Tibial artery (tissue), 4 donors: ENCODE results near the gene C2CD4B.

ENCODE experiments used
- DNase-seq, 2 donors: peaks; one replicate each; pipeline ENCODE4 v3.0.0-alpha.2; 2019
- H3K27ac ChIP-seq, 2 donors: fragments of 200-600 bp; sonication (generic) in 1 of 2; 1 replicate in 1 of 2; 2 replicates in 1 of 2; pipeline ENCODE4 v1.5.1; 2018 to 2019; ENCODE audit warnings: mild to moderate bottlenecking in 1 of 2
- H3K27me3 ChIP-seq, 2 donors: fragments of 200-600 bp; sonication (generic) in 1 of 2; one replicate each; pipeline versions ENCODE4 v1.5.1 to v1.6.0; 2016 to 2019
- H3K36me3 ChIP-seq, 3 donors: fragments of 200-600 bp; sonication (generic) in 2 of 3; one replicate each; pipeline ENCODE4 v1.5.1; 2016 to 2019; ENCODE audit warnings: mild to moderate bottlenecking in 2 of 3
- H3K4me1 ChIP-seq, 4 donors: fragments of 200-600 bp; sonication (generic) in 2 of 4; 1 replicate in 3 of 4; 2 replicates in 1 of 4; pipeline ENCODE4 v1.5.1; 2016 to 2019
- H3K4me3 ChIP-seq, 2 donors: fragments of 200-600 bp; sonication (generic) in 1 of 2; 1 replicate in 1 of 2; 2 replicates in 1 of 2; pipeline ENCODE4 v1.5.1; 2018 to 2019; ENCODE audit warnings: mild to moderate bottlenecking in 2 of 2
- H3K9me3 ChIP-seq, 3 donors: fragments of 200-600 bp; sonication (generic) in 1 of 3; one replicate each; pipeline ENCODE4 v1.5.1; 2016 to 2019
- intact Hi-C: fragments of 100-400 bp; cut with DNase I; formaldehyde crosslinking; loops from one replicate; pipeline ENCODE4 v1.15.0; 2023; ENCODE audit warnings: low total_unique reads
- TF ChIP-seq, protein P1 (sequence below), 2 experiments: fragments of 200-600 bp in 1 of 2; fragments of 450-650 bp in 1 of 2; IDR thresholded peaks; one replicate each; pipeline ENCODE4 v1.5.1; 2017 to 2019; ENCODE audit warnings: antibody characterized with exemption in 2 of 2, mild to moderate bottlenecking in 1 of 2, moderate library complexity in 1 of 2

The C2CD4B gene

DNA sequence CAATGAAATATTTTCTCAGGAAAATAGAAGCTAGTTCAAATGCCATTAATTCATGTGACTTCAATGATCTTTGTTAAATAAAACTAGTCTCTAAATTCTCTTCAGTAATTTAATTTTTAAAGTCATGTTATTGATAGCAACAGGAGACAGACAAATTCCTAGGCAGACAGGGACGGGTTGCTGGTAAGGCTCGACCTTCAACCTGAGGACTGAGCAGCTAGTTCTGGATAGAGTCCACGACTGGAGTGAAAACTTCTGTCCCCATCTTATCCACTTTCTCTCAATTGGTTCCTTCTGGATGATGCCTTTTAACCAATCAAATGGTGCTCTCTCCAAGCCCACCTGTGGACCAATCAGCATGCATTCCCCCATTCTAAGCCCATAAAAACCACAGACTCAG, 43.8 kb upstream of the C2CD4B start:
- Histone ChIP-seq H3K27me3 (peaks cover 0 to 4% of the 10 kb centered on the region in 2 donors), H3K4me1 (no peaks in the 10 kb centered on the region), H3K9me3 (peaks cover 0 to 13% (median 0%) of the 10 kb centered on the region in 3 donors), H3K4me3 (no peak overlapping the region), H3K27ac (no peak overlapping the region), H3K36me3 (no peaks in the 10 kb centered on the region)
- intact Hi-C loops: no loop called here
- no peak for DNase-seq
- TF ChIP-seq, protein P1, sequence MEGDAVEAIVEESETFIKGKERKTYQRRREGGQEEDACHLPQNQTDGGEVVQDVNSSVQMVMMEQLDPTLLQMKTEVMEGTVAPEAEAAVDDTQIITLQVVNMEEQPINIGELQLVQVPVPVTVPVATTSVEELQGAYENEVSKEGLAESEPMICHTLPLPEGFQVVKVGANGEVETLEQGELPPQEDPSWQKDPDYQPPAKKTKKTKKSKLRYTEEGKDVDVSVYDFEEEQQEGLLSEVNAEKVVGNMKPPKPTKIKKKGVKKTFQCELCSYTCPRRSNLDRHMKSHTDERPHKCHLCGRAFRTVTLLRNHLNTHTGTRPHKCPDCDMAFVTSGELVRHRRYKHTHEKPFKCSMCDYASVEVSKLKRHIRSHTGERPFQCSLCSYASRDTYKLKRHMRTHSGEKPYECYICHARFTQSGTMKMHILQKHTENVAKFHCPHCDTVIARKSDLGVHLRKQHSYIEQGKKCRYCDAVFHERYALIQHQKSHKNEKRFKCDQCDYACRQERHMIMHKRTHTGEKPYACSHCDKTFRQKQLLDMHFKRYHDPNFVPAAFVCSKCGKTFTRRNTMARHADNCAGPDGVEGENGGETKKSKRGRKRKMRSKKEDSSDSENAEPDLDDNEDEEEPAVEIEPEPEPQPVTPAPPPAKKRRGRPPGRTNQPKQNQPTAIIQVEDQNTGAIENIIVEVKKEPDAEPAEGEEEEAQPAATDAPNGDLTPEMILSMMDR (IDR thresholded peaks at IDR 0.05): no peak

DNA sequence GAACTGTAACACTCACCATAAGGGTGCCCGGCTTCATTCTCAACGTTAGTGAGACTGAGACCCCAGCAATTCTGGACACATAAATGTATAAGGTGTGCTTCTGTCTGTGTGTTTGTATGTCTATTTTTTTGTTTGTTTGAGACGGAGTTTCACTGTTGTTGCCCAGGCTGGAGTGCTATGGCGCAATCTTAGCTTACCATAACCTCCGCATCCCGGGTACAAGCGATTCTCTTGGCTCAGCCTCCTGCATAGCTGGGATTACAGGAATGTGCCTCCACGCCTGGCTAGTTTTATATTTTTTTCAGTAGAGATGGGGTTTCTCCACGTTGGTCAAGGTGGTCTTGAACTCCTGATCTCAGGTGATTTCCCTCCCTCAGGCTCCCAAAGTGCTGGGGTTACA, 43.3 kb upstream of the C2CD4B start:
- intact Hi-C loops: no loop called here
- no peak overlapping the region for H3K27ac ChIP-seq
- H3K4me1 ChIP-seq: no peaks in the 10 kb centered on the region
- TF ChIP-seq, protein P1 (IDR thresholded peaks at IDR 0.05): no peak
- H3K36me3 ChIP-seq: no peaks in the 10 kb centered on the region
- DNase-seq: no peak
- peaks cover 0 to 4% of the 10 kb centered on the region in 2 donors for H3K27me3 ChIP-seq
- peaks cover 0 to 13% (median 0%) of the 10 kb centered on the region in 3 donors for H3K9me3 ChIP-seq
- H3K4me3 ChIP-seq: no peak overlapping the region

DNA sequence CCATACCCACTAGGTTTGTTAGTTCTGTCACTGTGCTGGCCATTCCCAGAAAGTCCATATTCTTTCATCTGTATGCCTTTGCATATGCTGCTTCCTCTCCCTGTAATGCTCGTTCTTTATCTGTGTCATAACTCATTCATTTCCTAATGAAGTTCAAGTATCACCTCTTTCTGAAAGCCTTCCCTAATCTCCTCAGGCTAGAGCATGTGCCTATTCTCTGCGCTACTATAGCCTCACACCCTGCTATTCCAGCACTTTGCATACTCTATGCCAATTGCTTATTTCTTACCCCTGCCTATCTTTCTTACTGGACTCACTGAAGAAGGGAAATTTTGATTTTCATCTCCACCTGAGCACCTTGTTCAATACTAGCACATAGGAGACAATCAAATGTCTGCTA, 25.6 kb upstream of the C2CD4B start:
- Histone ChIP-seq H3K9me3 (no peaks in the 10 kb centered on the region), H3K4me1 (no peaks in the 10 kb centered on the region), H3K27me3 (peaks cover 0 to 16% of the 10 kb centered on the region in 2 donors), H3K27ac (no peak overlapping the region), H3K36me3 (no peaks in the 10 kb centered on the region), H3K4me3 (no peak overlapping the region)
- DNase-seq: no peak
- intact Hi-C loops: no loop called here
- TF ChIP-seq, protein P1 (IDR thresholded peaks at IDR 0.05): no peak

DNA sequence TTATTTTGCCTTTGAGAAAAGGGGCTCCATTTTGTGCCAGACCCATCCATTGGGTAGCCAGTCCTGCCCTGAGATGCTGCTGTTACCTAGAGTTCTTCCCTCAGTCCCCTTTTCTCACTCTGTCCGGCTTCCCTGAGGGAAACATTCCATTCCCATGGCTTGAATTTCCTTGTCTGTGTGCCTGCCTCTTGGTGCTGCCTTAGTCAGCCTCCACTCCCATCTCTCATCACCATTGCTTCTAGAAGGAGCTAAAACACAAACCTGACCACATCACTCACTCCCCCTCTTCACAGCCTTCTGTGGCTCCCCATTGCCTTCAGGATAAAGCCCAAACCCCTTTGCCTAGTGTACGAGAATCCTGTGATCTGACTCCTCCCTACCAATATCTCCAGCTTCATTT, 25.2 kb upstream of the C2CD4B start:
- Histone ChIP-seq H3K4me3 (no peak overlapping the region), H3K36me3 (no peaks in the 10 kb centered on the region), H3K9me3 (no peaks in the 10 kb centered on the region), H3K27ac (no peak overlapping the region), H3K4me1 (no peaks in the 10 kb centered on the region), H3K27me3 (peaks cover 0 to 16% of the 10 kb centered on the region in 2 donors)
- TF ChIP-seq, protein P1 (IDR thresholded peaks at IDR 0.05): no peak
- intact Hi-C loops: no loop called here
- DNase-seq: no peak

DNA sequence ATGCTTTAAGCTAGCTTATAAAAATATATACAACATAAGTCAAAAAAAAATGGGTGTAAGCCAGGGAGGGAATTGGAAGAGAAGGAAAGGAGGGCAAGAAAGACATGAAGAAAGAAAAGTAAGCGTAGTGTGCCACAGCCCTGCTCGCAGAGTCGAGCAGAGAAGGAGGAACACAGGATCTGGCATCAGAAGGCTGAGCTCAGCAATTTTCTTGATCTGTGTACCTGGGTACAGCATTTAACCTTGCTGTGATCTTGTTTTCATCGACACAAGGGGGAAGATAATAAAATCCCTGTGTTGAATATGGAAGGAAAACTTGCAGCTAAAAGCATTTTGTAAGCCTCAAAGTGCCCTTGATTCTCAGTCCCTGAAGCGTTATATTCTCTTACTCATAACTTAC, 23.7 kb upstream of the C2CD4B start:
- Histone ChIP-seq H3K4me1 (no peaks in the 10 kb centered on the region), H3K36me3 (no peaks in the 10 kb centered on the region), H3K4me3 (no peak overlapping the region), H3K27ac (no peak overlapping the region), H3K27me3 (peaks cover 0 to 16% of the 10 kb centered on the region in 2 donors), H3K9me3 (no peaks in the 10 kb centered on the region)
- no peak for DNase-seq
- TF ChIP-seq, protein P1 (IDR thresholded peaks at IDR 0.05): no peak
- intact Hi-C loops: no loop called here

DNA sequence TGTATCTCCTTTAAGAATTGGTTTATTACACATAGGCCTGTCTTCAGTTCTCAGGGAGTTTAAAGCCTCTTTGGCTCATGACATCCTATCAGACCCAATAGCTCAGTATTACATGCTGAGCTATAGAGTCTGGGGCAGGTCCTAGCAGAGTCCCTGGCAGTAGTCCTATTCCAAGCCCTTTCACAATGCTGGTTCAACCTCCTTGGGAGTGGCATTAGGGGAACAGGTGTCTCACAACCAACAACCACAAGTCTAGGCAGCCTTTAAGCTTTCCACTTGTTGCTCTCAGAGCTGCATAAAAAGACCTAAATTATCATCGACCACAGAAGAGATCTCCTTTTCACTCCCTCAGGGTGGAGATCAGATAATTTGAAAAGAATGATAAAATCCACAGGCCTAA, 22.8 kb upstream of the C2CD4B start:
- H3K4me3 ChIP-seq: no peak overlapping the region
- H3K27ac ChIP-seq: no peak overlapping the region
- H3K36me3 ChIP-seq: no peaks in the 10 kb centered on the region
- H3K9me3 ChIP-seq: no peaks in the 10 kb centered on the region
- intact Hi-C loops: no loop called here
- TF ChIP-seq, protein P1 (IDR thresholded peaks at IDR 0.05): no peak
- H3K4me1 ChIP-seq: no peaks in the 10 kb centered on the region
- H3K27me3 ChIP-seq: peaks cover 0 to 16% of the 10 kb centered on the region in 2 donors
- no peak for DNase-seq
